Skeletal muscle tissue (tissue), 4 donors: ENCODE measurements around the gene AGXT. TPM values are rescaled to one million over a fixed set of nuclear protein-coding genes. Genes with fewer than 3 reads are reported as not detected.

Experiments
- H3K27ac ChIP-seq: one replicate; pipeline ENCODE4 v1.7.0; 2013; ENCODE audit warnings: mild to moderate bottlenecking, low read depth, low read length, inconsistent platforms
- H3K27me3 ChIP-seq, 3 donors: one replicate each; pipeline ENCODE4 v1.7.0; 2013; ENCODE audit warnings: low read length in 3 of 3; ENCODE audit not compliant: control insufficient read depth in 3 of 3, insufficient read depth in 3 of 3
- H3K36me3 ChIP-seq, 3 donors: one replicate each; pipeline ENCODE4 v1.7.0; 2013; ENCODE audit warnings: low read length in 3 of 3; ENCODE audit not compliant: control insufficient read depth in 3 of 3, insufficient read depth in 3 of 3
- H3K4me1 ChIP-seq, 3 donors: one replicate each; pipeline ENCODE4 v1.7.0; 2013; ENCODE audit warnings: low read length in 3 of 3, mild to moderate bottlenecking in 3 of 3; ENCODE audit not compliant: control insufficient read depth in 3 of 3, insufficient read depth in 3 of 3
- H3K4me3 ChIP-seq, 3 donors: one replicate each; pipeline ENCODE4 v1.7.0; 2013; ENCODE audit warnings: low read length in 3 of 3
- H3K9ac ChIP-seq, 3 donors: one replicate each; pipeline ENCODE4 v1.7.0; 2013; ENCODE audit warnings: low read length in 3 of 3, mild to moderate bottlenecking in 3 of 3, moderate library complexity in 2 of 3, low read depth in 1 of 3
- H3K9me3 ChIP-seq, 3 donors: one replicate each; pipeline ENCODE4 v1.7.0; 2013; ENCODE audit warnings: low read length in 3 of 3; ENCODE audit not compliant: control insufficient read depth in 3 of 3
- total RNA-seq: library from RNA; depleted of rRNA; stranded (reverse); fragments of >200 nt; gene quantifications from one replicate; pipeline ENCODE4 v1.2.3, GENCODE V29; 2014
- donor health status: Osteomylitis.

The AGXT gene
- total RNA-seq, 1 donor from 2014 or later = not detected

DNA sequence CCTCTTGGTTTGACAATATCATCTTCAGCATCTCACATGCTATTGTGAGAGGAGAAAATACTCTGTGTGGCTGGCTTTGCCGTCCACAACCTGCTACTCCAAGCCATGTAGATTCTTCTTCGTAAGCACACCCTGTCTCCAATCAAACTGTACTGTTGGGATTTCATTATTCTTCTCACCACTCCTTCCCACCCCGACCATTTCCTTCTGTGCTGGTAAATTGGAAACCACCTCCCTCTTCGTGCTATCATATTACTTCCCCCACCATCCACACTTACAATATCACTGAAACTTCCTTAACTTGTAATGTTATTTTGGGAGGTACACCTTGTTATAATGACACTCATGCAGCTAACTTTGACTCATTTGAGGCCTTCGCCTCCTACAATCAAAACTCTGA, 3.2 kb upstream of the AGXT start:
- H3K27ac ChIP-seq = no peak overlapping the region
- no peaks in the 10 kb centered on the region for H3K9me3 ChIP-seq
- H3K4me3 ChIP-seq = no peak overlapping the region
- no peaks in the 10 kb centered on the region for H3K4me1 ChIP-seq
- H3K27me3 ChIP-seq = peaks cover 0 to 2% (median 0%) of the 10 kb centered on the region in 3 donors
- H3K36me3 ChIP-seq = no peaks in the 10 kb centered on the region
- H3K9ac ChIP-seq = no peak overlapping the region

- Histone ChIP-seq H3K36me3 (no peaks in the 10 kb centered on the region), H3K27ac (no peak overlapping the region), H3K4me1 (no peaks in the 10 kb centered on the region), H3K9ac (no peak overlapping the region), H3K4me3 (no peak overlapping the region), H3K9me3 (no peaks in the 10 kb centered on the region), H3K27me3 (peaks cover 0 to 20% (median 0%) of the 10 kb centered on the region in 3 donors)
Observed at GRCh38 chr2:240869109-240869955, 708 bp downstream of the AGXT start.

- H3K9me3 ChIP-seq = no peaks in the 10 kb centered on the region
- H3K4me3 ChIP-seq = no peak overlapping the region
Observed at GRCh38 chr2:240869956-240870875, 1.6 kb downstream of the AGXT start.

DNA sequence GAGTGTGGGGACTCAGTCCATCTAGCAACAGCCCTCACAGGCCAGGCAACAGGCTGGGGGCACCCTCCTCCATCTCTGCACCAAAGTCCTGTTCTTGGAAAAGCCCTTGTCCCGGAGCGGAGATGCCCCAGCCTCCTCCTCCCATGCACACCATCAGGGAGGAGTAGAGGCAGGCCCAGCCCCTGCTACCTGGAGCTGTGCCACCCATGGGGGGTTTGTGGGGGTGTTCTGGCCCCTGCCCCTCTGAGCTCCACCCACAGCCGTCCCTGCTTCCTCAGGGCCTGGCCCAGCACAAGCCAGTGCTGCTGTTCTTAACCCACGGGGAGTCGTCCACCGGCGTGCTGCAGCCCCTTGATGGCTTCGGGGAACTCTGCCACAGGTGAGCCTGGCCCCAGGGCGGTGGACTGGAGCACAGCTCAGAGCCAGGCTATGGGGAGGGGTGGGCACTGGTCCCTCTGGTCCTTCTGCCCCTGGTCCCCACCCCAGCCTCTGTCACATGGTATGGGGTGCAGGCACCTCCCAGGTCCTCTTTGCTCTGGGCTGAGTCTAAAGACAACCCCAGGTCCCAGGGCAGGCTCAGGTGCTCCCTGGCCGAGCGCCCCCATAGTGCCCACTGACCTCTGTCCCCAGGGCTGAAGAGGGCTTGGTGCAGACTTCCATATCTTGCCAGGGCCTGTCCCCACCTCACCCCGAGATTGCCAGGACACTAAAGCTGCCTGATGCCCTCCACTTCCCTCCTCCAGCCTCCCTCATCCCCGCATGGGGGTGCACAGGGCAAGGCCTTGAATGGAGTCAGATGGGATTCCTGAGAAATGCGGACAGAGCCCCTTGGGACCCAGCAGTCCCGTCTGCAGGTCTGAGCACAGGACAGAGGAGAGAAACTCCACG, 2.7 kb downstream of the AGXT start:
- peaks cover 0 to 4% (median 0%) of the 10 kb centered on the region in 3 donors for H3K4me1 ChIP-seq
- no peak overlapping the region for H3K4me3 ChIP-seq
- peaks cover 0 to 20% (median 0%) of the 10 kb centered on the region in 3 donors for H3K27me3 ChIP-seq
- H3K27ac ChIP-seq = no peak overlapping the region
- H3K36me3 ChIP-seq = no peaks in the 10 kb centered on the region
- H3K9ac ChIP-seq = no peak overlapping the region
- no peaks in the 10 kb centered on the region for H3K9me3 ChIP-seq

More at GRCh38 chr2:240869956-240870875, 1.6 kb downstream of the AGXT start:
- peaks cover 0 to 20% (median 0%) of the 10 kb centered on the region in 3 donors for H3K27me3 ChIP-seq
- H3K27ac ChIP-seq = no peak overlapping the region
- H3K36me3 ChIP-seq = no peaks in the 10 kb centered on the region
- H3K4me1 ChIP-seq = no peaks in the 10 kb centered on the region
- H3K9ac ChIP-seq = no peak overlapping the region

- Histone ChIP-seq H3K4me3 (no peak overlapping the region), H3K36me3 (no peaks in the 10 kb centered on the region), H3K9me3 (no peaks in the 10 kb centered on the region), H3K27ac (no peak overlapping the region), H3K27me3 (peaks cover 0 to 20% (median 0%) of the 10 kb centered on the region in 3 donors), H3K4me1 (peaks cover 0 to 4% (median 0%) of the 10 kb centered on the region in 3 donors), H3K9ac (no peak overlapping the region)
Observed at GRCh38 chr2:240872317-240873097, 3.9 kb downstream of the AGXT start.

GRCh38 chr2:240873098-240873788, 4.6 kb downstream of the AGXT start:
- Histone ChIP-seq H3K9ac (no peak overlapping the region), H3K27me3 (peaks cover 0 to 20% (median 0%) of the 10 kb centered on the region in 3 donors), H3K27ac (no peak overlapping the region), H3K4me3 (no peak overlapping the region), H3K36me3 (no peaks in the 10 kb centered on the region), H3K4me1 (peaks cover 0 to 4% (median 0%) of the 10 kb centered on the region in 3 donors), H3K9me3 (no peaks in the 10 kb centered on the region)

DNA sequence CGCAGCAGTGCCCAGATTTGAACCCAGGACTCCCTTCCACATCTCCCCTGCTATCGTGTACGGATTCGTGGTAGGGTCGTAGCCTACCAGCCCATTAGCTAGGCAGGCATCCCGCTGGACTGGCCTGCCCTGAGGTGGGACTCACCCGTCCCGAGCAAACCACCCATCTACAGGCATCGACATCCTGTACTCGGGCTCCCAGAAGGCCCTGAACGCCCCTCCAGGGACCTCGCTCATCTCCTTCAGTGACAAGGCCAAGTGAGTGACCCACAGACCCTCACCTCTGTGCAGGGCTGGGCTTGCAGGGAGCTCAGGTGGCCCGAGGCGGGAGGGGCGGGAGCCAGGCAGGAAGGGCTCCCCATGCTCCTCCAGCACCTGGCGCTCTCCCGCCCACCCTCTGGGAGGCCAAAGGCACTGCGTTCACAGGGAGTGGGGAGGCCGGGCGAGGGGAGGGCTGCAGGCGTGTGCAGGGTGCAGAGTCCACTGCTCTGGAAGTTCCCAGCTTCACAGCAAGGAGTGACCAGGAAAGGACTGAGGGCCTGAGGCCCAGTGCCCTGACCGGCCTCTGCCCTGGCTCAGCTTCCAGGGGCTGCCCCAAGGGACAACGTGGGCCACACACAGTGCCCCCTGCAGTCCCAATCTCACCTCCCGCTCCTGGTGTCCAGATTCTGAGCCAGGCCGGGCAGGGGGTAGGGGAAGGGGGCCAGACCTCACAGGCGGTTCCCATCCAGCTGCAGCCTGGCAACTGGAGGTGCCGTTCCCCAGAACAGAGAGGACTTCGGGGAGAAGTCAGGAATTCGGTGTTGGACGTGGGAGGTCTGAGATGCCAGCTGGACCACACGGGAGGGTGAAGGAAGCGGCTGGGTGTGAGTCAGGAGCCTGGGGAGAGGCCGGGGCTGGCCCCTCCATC, 5.4 kb downstream of the AGXT start:
- peaks cover 0 to 4% (median 0%) of the 10 kb centered on the region in 3 donors for H3K4me1 ChIP-seq
- H3K27me3 ChIP-seq = peaks cover 0 to 20% (median 0%) of the 10 kb centered on the region in 3 donors
- no peaks in the 10 kb centered on the region for H3K9me3 ChIP-seq
- H3K4me3 ChIP-seq = no peak overlapping the region
- no peak overlapping the region for H3K9ac ChIP-seq
- no peaks in the 10 kb centered on the region for H3K36me3 ChIP-seq
- H3K27ac ChIP-seq = no peak overlapping the region

DNA sequence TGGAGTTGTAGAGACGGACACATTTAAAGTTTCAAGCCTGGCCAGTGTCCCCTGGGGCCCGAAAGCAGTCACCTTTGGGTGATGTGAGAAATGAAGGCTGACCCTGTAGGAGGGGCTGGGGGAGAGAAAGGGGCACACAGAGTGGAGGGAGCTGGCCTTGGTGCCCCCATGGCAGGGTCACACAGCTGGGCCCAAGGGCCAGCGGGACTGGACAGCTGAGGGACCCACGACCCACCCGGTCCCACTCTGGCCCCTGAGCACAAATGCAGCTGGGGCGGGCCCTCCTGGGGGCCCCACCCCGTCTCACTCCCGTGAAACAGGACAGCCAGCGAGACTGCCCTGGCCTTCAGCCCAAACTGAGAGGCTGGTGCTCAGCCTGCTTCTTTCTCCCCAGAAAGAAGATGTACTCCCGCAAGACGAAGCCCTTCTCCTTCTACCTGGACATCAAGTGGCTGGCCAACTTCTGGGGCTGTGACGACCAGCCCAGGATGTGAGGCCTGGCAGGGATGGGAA, 6.1 kb downstream of the AGXT start:
- Histone ChIP-seq H3K9ac (no peak overlapping the region), H3K36me3 (no peaks in the 10 kb centered on the region), H3K4me1 (peaks cover 0 to 4% (median 0%) of the 10 kb centered on the region in 3 donors), H3K27me3 (peaks cover 0 to 18% (median 0%) of the 10 kb centered on the region in 3 donors), H3K9me3 (no peaks in the 10 kb centered on the region), H3K4me3 (no peak overlapping the region), H3K27ac (no peak overlapping the region)
